ENCODE data around the gene RHEB.

DNA sequence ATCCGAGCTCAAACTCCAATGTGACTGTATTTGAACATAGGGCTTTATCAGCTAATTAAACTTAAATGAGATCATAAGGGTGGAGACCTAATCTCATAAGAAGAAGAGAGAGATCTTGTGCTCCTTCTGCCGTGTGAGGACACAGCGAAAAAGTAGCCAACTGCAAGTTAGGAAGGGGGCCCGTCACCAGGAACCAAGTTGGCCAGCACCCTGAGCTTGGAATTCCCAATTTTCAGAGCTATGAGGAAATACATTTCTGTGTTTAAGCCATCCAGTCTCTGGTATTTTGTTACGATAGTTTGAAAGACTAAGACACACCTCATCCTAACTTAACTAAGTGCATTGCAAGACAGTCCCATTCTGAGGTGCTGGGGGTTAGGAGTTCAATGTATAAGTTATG, 95.8 kb downstream of the RHEB start:
- TF ChIP-seq, protein P1, sequence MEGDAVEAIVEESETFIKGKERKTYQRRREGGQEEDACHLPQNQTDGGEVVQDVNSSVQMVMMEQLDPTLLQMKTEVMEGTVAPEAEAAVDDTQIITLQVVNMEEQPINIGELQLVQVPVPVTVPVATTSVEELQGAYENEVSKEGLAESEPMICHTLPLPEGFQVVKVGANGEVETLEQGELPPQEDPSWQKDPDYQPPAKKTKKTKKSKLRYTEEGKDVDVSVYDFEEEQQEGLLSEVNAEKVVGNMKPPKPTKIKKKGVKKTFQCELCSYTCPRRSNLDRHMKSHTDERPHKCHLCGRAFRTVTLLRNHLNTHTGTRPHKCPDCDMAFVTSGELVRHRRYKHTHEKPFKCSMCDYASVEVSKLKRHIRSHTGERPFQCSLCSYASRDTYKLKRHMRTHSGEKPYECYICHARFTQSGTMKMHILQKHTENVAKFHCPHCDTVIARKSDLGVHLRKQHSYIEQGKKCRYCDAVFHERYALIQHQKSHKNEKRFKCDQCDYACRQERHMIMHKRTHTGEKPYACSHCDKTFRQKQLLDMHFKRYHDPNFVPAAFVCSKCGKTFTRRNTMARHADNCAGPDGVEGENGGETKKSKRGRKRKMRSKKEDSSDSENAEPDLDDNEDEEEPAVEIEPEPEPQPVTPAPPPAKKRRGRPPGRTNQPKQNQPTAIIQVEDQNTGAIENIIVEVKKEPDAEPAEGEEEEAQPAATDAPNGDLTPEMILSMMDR (IDR thresholded peaks at IDR 0.05; ENCODE audit: insufficient read depth, low read depth, low read length): no peak
- no peak for TF ChIP-seq EZH2 (IDR thresholded peaks at IDR 0.05; ENCODE audit: insufficient read depth, low read length)

Measured in astrocyte (in vitro differentiated cells and primary cell).